Suprapubic skin (tissue), 4 donors: ENCODE measurements around the gene CRB2. TPM values are rescaled to one million over a fixed set of nuclear protein-coding genes. Genes with fewer than 3 reads are reported as not detected.
A peak's percentile ranks its signal among the peaks of the same experiment; 100 is the strongest.

Experiments used
- DNase-seq, 2 donors: peaks; one replicate each; pipeline ENCODE4 v3.0.0-alpha.2; 2019; ENCODE audit warnings: low spot score in 2 of 2
- H3K27ac ChIP-seq: fragments of 200-600 bp; sonication (generic); one replicate; pipeline ENCODE4 v1.5.1; 2019
- H3K27me3 ChIP-seq: fragments of 200-600 bp; sonication (generic); one replicate; pipeline ENCODE4 v1.5.1; 2019
- H3K36me3 ChIP-seq: fragments of 200-600 bp; sonication (generic); one replicate; pipeline ENCODE4 v1.5.1; 2019
- H3K4me1 ChIP-seq: fragments of 200-600 bp; sonication (generic); one replicate; pipeline ENCODE4 v1.5.1; 2019
- H3K4me3 ChIP-seq: fragments of 200-600 bp; sonication (generic); one replicate; pipeline ENCODE4 v1.5.1; 2019; ENCODE audit warnings: mild to moderate bottlenecking
- H3K9me3 ChIP-seq: fragments of 200-600 bp; sonication (generic); one replicate; pipeline ENCODE4 v1.5.1; 2019
- CTCF ChIP-seq, 2 donors: fragments of 200-600 bp in 1 of 2; fragments of 450-650 bp in 1 of 2; sonication (generic) in 1 of 2; IDR thresholded peaks; one replicate each; pipeline ENCODE4 v1.5.1; 2016 to 2019; ENCODE audit warnings: antibody characterized with exemption in 2 of 2, mild to moderate bottlenecking in 1 of 2, moderate library complexity in 1 of 2
- EP300 ChIP-seq: sonication (generic); formaldehyde crosslinking; IDR thresholded peaks from one replicate; pipeline ENCODE4 v1.6.1; 2017; ENCODE audit warnings: antibody characterized with exemption
- POLR2A ChIP-seq, 2 donors: fragments of 450-650 bp; IDR thresholded peaks; one replicate each; pipeline ENCODE4 v1.6.1; 2017; ENCODE audit warnings: antibody characterized with exemption in 2 of 2, mild to moderate bottlenecking in 2 of 2, moderate library complexity in 2 of 2
- POLR2AphosphoS5 ChIP-seq, 3 donors: sonication (generic); formaldehyde crosslinking; IDR thresholded peaks; one replicate each; pipeline ENCODE4 v1.6.1; 2017; ENCODE audit warnings: antibody characterized with exemption in 3 of 3
- WGBS: methylation state at CpG from one replicate; pipeline ENCODE4 v1.1.5; 2018; 5-methylcytosine and 5-hydroxymethylcytosine counted together
- total RNA-seq, 4 donors: library from RNA; depleted of rRNA; stranded (reverse); fragments of >200 nt; gene quantifications; one replicate each; pipeline ENCODE4 v1.1.0, GENCODE V29; 2016

The CRB2 gene
- total RNA-seq, 4 donors from 2014 or later: not detected

- H3K36me3 ChIP-seq: no peaks in the 10 kb centered on the region
- H3K4me3 ChIP-seq: no peak overlapping the region
- H3K9me3 ChIP-seq: no peaks in the 10 kb centered on the region
- TF ChIP-seq POLR2A (IDR thresholded peaks at IDR 0.05): no peak
- no peak for TF ChIP-seq CTCF (IDR thresholded peaks at IDR 0.05)
- no peak for TF ChIP-seq POLR2AphosphoS5 (IDR thresholded peaks at IDR 0.05)
- TF ChIP-seq EP300: no peak
- no peak overlapping the region for H3K27ac ChIP-seq
- DNase-seq: no peak
- WGBS: 84% methylated on average over 13 of the region's 13 CpGs
- peaks cover 6% of the 10 kb centered on the region for H3K27me3 ChIP-seq
- H3K4me1 ChIP-seq: peaks cover 32% of the 10 kb centered on the region
Measured at GRCh38 chr9:123323196-123324013, 32.6 kb upstream of the CRB2 start.

GRCh38 chr9:123324767-123325183 is 31.2 kb upstream of the CRB2 start:
- Histone ChIP-seq H3K4me3 (no peak overlapping the region), H3K4me1 (peaks cover 20% of the 10 kb centered on the region), H3K36me3 (no peaks in the 10 kb centered on the region), H3K27ac (no peak overlapping the region), H3K9me3 (no peaks in the 10 kb centered on the region), H3K27me3 (peaks cover 2% of the 10 kb centered on the region)
- 68% methylated on average over 10 of the region's 10 CpGs for WGBS
- no peak for DNase-seq
- no peak for TF ChIP-seq EP300
- TF ChIP-seq POLR2AphosphoS5 (IDR thresholded peaks at IDR 0.05): no peak
- TF ChIP-seq POLR2A (IDR thresholded peaks at IDR 0.05): no peak
- no peak for TF ChIP-seq CTCF (IDR thresholded peaks at IDR 0.05)

- WGBS: 69% methylated on average over 6 of the region's 6 CpGs
- DNase-seq: no peak
- Histone ChIP-seq H3K4me1 (peaks cover 20% of the 10 kb centered on the region), H3K4me3 (peak overlapping the region; percentile 5), H3K9me3 (no peaks in the 10 kb centered on the region), H3K27ac (no peak overlapping the region), H3K36me3 (no peaks in the 10 kb centered on the region), H3K27me3 (no peaks in the 10 kb centered on the region)
- TF ChIP-seq CTCF (IDR thresholded peaks at IDR 0.05) (no peak), POLR2AphosphoS5 (IDR thresholded peaks at IDR 0.05) (no peak), EP300 (no peak), POLR2A (IDR thresholded peaks at IDR 0.05) (no peak)
Measured at GRCh38 chr9:123326187-123326586, 29.8 kb upstream of the CRB2 start.

- H3K36me3 ChIP-seq: no peaks in the 10 kb centered on the region
- peaks cover 20% of the 10 kb centered on the region for H3K4me1 ChIP-seq
- DNase-seq: no peak
- H3K27ac ChIP-seq: peak overlapping the region; percentile 79
- no peaks in the 10 kb centered on the region for H3K9me3 ChIP-seq
- 77% methylated on average over 5 of the region's 5 CpGs for WGBS
- H3K4me3 ChIP-seq: peak overlapping the region; percentile 5
- no peaks in the 10 kb centered on the region for H3K27me3 ChIP-seq
- no peak for TF ChIP-seq EP300
- no peak for TF ChIP-seq POLR2A (IDR thresholded peaks at IDR 0.05)
- no peak for TF ChIP-seq POLR2AphosphoS5 (IDR thresholded peaks at IDR 0.05)
- TF ChIP-seq CTCF (IDR thresholded peaks at IDR 0.05): no peak
Measured at GRCh38 chr9:123326662-123327093, 29.3 kb upstream of the CRB2 start.

GRCh38 chr9:123327697-123328100 is 28.3 kb upstream of the CRB2 start:
- Histone ChIP-seq H3K36me3 (no peaks in the 10 kb centered on the region), H3K4me3 (no peak overlapping the region), H3K9me3 (no peaks in the 10 kb centered on the region), H3K4me1 (peaks cover 20% of the 10 kb centered on the region), H3K27me3 (no peaks in the 10 kb centered on the region), H3K27ac (peak overlapping the region; percentile 79)
- 66% methylated on average over 3 of the region's 8 CpGs for WGBS
- no peak for DNase-seq
- TF ChIP-seq POLR2A (IDR thresholded peaks at IDR 0.05): no peak
- TF ChIP-seq EP300: no peak
- no peak for TF ChIP-seq POLR2AphosphoS5 (IDR thresholded peaks at IDR 0.05)
- TF ChIP-seq CTCF (IDR thresholded peaks at IDR 0.05): no peak
